Hypothalamus (tissue), 51 donors: ENCODE data around the gene MALRD1.
A peak's percentile ranks its signal among the peaks of the same experiment; 100 is the strongest.

Experiments
- DNase-seq, 51 donors: peaks; one replicate each; lab custom pipeline; 2025; lab: John Stamatoyannopoulos, UW

The MALRD1 gene

GRCh38 chr10:19563388-19564141, 515.0 kb downstream of the MALRD1 start:
- no peak for DNase-seq

DNA sequence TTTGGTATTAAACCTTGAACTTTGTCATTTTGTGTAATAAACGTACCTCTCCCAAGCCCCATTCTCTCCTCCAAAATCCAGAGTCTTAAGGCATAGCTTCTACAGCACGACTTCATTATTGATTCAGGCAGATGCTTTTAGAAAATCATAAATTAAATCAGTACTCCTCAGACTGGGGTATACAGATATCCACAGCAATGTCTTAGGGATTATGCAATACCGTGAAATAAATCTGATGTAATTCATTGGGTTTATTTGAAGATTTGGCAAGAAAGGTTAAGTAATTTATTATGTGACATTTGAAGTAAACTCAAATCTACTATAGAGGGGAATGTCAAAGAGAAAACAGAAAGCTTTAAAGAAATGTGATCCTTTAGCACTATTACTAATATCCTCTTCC, 521.5 kb downstream of the MALRD1 start:
- no peak for DNase-seq

DNA sequence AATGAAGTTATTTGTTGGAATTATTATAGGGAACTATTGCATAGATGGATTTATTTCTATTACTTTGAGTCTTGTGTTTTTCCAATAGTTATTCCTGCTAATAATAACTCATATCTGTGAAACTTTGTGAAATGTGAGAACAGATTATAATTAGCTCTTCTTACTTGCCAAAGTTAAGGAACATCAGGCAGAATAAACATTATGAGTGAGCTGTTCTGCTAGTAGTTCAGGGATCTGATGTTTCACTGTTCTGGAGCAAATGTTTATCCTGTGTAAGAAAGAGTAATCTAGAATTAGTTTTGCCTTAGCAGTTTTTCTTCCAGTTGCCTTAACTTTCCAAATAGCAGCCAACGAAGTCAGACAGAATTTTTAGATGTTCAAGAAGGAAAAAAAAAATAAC, 522.4 kb downstream of the MALRD1 start:
- no peak for DNase-seq

- DNase-seq = no peak
Measured at GRCh38 chr10:19572056-19572455, 523.5 kb downstream of the MALRD1 start.

- DNase-seq = no peak
Measured at GRCh38 chr10:19576576-19576975, 528.0 kb downstream of the MALRD1 start.

GRCh38 chr10:19577381-19577780, 528.8 kb downstream of the MALRD1 start:
- no peak for DNase-seq

GRCh38 chr10:19577807-19578206, 529.2 kb downstream of the MALRD1 start:
- DNase-seq = no peak

DNA sequence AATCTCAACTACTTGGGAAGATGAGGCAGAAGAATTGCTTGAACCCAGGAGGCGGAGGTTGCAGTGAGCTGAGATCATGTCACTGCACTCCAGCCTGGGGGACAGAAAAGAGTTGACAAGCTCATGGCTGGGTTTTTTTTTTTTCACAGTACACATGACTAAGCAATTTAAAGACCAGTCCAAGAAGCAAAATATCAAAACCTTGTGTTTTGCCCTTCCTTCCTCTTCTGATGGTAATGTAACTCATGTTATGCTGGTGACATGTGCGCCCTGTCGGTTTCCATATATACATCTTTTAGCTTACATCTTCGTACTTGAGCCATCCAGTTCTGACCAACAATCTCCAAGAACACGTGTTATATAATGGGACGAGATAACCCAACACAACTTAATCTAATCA, 530.0 kb downstream of the MALRD1 start:
- DNase-seq = no peak

DNA sequence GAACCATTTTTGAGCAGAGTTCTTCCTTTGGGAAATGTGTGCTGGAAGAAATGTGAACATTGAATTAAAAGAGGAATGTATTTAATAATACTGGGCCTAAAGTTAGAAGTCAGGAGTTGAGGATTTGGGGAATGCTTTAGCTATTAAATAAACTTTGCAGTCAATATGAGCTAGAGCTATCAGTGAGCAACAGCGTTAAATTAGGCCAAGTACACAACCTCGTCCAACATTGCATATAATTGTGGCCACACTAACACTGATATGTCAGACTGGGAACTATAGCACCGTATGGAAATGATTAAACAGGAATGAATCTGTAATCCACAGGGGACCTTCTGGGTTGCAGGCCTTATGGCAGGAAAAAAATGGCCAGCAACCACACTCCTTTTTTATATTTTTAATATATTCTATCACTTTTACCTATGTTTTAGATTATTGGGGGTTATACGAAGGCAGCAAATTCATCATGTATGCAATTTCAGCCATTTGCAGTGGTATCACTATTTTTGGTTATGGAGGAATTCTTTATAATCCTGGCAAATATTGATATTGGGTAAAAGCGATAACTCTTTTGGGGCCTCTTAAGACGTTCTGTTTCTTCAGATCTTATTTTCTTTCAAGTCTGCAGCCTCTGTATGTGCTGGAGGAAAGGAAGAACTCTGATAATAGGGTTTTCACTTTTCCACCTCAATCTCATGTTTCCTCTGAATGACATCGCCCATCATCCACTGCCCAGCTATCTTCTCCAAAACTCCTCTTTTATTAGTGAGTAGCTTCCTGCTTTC, 531.4 kb downstream of the MALRD1 start:
- DNase-seq = no peak

GRCh38 chr10:19580691-19581090, 532.1 kb downstream of the MALRD1 start:
- no peak for DNase-seq

DNA sequence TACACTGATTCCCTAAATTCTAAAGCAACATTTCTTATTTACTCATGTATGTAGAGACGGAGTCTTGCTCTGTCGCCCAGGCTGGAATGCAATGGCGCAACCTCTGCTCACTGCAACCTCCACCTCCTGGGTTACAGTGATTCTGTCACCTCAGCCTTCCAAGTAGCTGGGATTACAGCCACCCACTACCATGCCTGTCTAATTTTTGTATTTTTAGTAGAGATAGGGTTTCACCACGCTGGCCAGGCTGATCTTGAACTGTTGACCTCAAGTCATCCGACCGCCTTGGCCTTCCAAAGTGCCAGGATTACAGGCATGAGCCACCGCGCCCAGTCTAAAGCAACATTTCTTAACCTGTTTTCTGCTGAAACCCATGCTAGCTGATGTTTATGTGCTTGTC, 540.0 kb downstream of the MALRD1 start:
- DNase-seq = no peak

- no peak for DNase-seq
Measured at GRCh38 chr10:19592276-19592675, 543.7 kb downstream of the MALRD1 start.

DNA sequence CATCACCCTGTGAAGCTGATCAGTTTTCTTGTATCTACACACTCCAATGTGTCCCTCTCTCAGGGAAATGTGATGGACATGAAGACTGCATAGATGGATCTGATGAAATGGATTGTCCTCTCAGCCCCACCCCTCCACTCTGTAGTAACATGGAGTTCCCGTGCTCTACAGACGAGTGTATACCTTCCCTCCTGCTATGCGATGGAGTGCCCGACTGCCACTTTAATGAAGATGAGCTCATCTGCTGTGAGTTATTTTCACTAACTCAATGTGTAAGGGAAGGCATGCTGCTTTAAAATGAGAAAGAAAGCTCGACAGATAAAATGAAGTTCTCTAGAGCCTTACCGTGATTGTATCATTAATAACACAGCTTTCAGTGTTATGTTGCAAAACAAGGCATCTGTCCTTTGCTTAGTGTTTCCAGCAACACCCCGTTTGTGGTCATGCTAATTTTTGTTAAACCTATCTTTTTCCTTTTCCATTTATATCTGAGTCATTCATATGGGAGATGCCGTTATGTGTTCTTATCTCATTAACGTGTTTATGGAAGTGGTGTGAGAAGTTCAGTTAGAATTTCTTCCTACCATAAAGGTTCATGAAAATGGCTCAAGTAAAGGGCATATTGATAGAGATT, 546.7 kb downstream of the MALRD1 start:
- no peak for DNase-seq

- no peak for DNase-seq
Measured at GRCh38 chr10:19605806-19606205, 557.2 kb downstream of the MALRD1 start.

GRCh38 chr10:19606968-19607367, 558.4 kb downstream of the MALRD1 start:
- DNase-seq = no peak

- no peak for DNase-seq
Measured at GRCh38 chr10:19611775-19612174, 563.2 kb downstream of the MALRD1 start.

DNA sequence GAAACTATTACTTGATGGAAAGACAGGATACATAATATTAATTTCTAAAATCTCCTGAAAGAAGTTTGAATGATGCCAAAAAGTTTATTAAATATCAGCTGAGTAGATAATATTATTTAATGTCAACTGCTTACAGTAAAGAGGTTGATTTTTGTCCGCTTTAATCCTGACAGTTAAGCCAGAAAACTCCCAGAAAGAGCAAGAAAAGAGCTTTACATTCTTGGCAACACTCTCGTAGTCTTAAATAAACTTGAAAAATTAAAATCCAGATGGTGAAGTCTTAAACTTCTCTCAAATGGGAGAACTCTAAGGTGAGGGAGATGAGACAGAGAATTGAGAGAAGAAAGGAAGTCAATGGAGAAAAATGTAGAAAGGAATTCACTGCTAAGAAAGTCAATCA, 568.4 kb downstream of the MALRD1 start:
- DNase-seq = no peak

- no peak for DNase-seq
Measured at GRCh38 chr10:19620811-19621210, 572.2 kb downstream of the MALRD1 start.

GRCh38 chr10:19623321-19623720, 574.7 kb downstream of the MALRD1 start:
- no peak for DNase-seq

DNA sequence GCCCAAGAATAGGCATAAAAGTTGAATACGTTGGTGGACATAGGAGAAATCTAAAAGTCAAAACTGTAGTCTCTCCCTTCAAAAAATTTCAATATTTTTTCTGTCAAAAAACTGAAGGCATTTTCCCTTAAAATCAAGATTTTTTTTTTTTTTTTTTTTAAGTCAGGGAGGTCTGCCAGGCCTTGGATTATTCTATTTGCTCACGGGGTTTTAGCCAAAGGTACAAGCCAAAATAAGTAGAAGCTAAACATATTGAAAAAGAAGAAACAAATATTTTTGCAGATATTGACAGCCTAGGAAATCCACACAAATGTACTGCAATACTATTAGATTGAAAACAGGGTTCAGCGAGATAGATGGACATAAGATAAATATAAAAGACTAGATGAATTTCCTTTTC, 577.6 kb downstream of the MALRD1 start:
- DNase-seq = no peak

GRCh38 chr10:19628767-19629560, 580.4 kb downstream of the MALRD1 start:
- peak in 4 of 51 donors; percentile 1 to 36 (median 10) for DNase-seq
